ENCODE measurements around the gene G2E3. TPM values are rescaled to one million over a fixed set of nuclear protein-coding genes. Genes with fewer than 3 reads are reported as not detected.
"Not testable (repeated sequence)": the region's sequence is repeated elsewhere in the genome, so short reads cannot be mapped to it uniquely, and the experiment has no call there.

The G2E3 gene
- 14.5 and 22.0 TPM in 2 replicates for total RNA-seq (2014; rRNA removed; shearing (Covaris generic); ENCODE audit: low replicate concordance)

GRCh38 chr14:30558675-30559555 lies at the start of gene G2E3:
Gene G2E3, plus strand, starts transcription at chr14:30559158. Its CDS starts 21,922 bp downstream, at chr14:30581080.
- H3K36me3 ChIP-seq = peaks cover 8% of the 10 kb centered on the region
- DNase-seq = peak; percentile 84
- H3K4me3 ChIP-seq = peak within 1 kb of the TSS; percentile 77
- H3K27me3 ChIP-seq = no peaks in the 10 kb centered on the region
- no peaks in the 10 kb centered on the region for H3K9me3 ChIP-seq

DNA sequence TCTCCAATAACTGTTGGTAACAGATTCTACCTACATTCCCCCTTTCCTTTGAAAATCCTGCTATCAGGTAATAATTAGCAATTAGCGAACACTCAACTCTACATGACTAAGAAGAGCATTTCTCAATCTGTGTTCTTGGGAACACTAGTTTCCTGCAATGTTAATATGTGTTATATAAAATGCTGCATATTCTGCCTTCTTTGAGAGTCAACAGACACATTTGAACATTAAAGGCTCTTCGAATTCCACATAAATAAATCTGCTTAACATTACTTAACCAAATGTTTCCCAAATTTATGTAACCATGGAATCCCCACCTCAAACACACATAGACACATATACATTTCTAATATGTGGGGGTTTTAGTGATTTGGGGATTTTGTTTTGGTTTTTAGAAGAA lies 41.2 kb upstream of the G2E3 start:
- Histone ChIP-seq H3K27me3 (no peaks in the 10 kb centered on the region), H3K9me3 (no peaks in the 10 kb centered on the region), H3K4me3 (no peak overlapping the region), H3K36me3 (no peaks in the 10 kb centered on the region)
- no peak for DNase-seq

- DNase-seq = no peak
- H3K9me3 ChIP-seq = no peaks in the 10 kb centered on the region
- no peaks in the 10 kb centered on the region for H3K36me3 ChIP-seq
- H3K4me3 ChIP-seq = no peak overlapping the region
- H3K27me3 ChIP-seq = no peaks in the 10 kb centered on the region
These were observed 39.9 kb upstream of the G2E3 start for GRCh38 chr14:30518867-30519560.

DNA sequence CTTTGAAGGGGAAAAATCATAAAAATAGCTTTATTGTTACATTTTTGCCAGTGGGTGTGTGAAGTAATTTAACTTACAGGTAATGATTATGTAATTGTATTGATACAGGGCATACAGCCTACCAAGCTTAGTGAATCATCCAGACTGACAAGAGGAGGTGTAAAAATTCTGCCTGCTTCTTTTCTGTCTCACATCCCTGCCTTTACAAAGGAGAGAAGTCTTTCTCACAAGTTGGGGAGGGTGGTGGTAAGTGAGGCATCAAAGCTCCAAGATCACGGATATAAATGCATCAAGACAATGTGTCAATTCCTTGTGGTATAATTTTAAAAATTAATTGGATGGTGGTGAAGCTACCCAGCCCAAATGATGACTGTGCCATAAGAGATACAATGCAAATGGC lies 39.0 kb upstream of the G2E3 start:
- Histone ChIP-seq H3K9me3 (no peaks in the 10 kb centered on the region), H3K4me3 (no peak overlapping the region), H3K36me3 (no peaks in the 10 kb centered on the region), H3K27me3 (no peaks in the 10 kb centered on the region)
- DNase-seq = no peak

DNA sequence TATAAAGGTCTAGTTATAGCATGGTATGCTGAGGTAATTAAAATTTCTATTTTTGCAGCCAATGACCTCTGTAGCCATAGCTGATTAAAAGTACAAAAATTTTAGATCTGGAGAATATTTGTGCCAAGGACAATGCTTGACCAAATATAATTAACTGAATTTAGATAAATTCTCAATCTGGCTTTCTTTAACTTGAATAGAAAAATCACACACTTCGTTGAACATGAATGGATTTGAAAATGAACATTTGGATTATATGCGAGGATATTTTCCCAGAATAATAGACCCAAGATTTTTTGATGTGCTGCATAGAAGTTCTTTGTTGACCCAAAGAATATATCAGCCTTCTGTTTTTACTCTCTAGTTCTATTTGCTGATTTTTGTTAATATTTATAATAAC lies 38.4 kb upstream of the G2E3 start:
- Histone ChIP-seq H3K27me3 (no peaks in the 10 kb centered on the region), H3K9me3 (no peaks in the 10 kb centered on the region), H3K36me3 (no peaks in the 10 kb centered on the region), H3K4me3 (no peak overlapping the region)
- DNase-seq = no peak

- no peak overlapping the region for H3K4me3 ChIP-seq
- no peaks in the 10 kb centered on the region for H3K36me3 ChIP-seq
- H3K27me3 ChIP-seq = no peaks in the 10 kb centered on the region
- no peak for DNase-seq
- no peaks in the 10 kb centered on the region for H3K9me3 ChIP-seq
These were observed 36.8 kb upstream of the G2E3 start for GRCh38 chr14:30521899-30522736.

DNA sequence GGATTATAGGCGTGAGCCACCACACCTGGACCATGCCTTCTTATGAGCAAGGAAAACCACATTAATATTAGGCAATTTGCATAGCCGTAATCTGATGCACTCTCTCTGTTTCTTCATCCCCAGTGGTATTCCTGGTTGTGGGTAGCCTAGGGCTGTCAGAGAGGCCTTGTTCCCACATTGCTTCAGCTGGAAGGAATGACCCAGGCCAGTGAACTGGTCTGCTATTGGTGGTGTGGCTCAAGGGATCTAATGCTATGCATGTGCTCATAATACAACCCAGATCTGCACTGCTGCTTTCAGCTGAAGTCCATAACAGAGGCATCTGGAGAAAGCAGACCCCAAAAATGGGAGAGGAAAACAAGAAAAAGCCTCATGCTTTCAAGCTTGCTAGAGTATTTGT lies 33.1 kb upstream of the G2E3 start:
- Histone ChIP-seq H3K36me3 (no peaks in the 10 kb centered on the region), H3K9me3 (no peaks in the 10 kb centered on the region), H3K4me3 (no peak overlapping the region), H3K27me3 (no peaks in the 10 kb centered on the region)
- no peak for DNase-seq

DNA sequence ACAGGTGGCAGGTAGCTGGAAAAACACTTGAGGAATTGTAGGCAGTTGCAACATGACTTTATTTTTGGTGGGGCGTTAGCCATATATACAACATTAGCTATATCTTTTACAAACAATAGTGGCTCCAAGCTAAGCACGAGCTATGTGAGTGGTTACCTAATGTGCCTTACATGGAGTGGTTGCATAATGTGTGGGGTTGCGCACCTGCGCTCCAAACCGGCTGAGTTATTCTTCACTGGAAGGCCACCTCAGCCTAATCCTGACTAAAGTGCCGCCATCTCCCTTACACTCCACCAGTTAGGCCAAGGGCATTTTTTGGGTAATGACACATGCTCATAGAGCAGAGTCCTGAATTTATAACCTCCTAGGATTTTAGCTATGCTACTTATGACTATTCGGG lies 31.8 kb upstream of the G2E3 start:
- no peak overlapping the region for H3K4me3 ChIP-seq
- no peak for DNase-seq
- no peaks in the 10 kb centered on the region for H3K27me3 ChIP-seq
- H3K9me3 ChIP-seq = no peaks in the 10 kb centered on the region
- no peaks in the 10 kb centered on the region for H3K36me3 ChIP-seq

DNA sequence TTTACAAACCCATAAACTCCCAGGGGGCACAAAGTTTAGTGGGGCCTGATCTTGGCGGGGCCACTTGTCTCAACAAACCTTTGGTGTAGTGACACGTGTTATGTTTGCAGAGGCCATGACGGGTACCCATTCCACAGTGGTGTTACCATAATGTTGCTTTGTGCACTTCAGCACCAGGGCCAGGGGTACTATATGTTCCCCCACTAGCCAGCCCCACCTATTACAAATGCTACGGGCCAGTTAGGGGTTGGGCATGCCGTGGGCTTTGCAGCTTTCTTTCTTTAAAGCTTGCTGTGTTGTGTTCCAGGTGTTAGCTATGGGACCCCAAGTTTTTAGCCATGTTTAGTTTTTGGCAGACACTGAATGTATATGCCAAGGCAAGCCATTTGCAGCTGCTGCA lies 30.8 kb upstream of the G2E3 start:
- no peaks in the 10 kb centered on the region for H3K9me3 ChIP-seq
- DNase-seq = no peak

GRCh38 chr14:30528778-30529642 lies 29.9 kb upstream of the G2E3 start:
- no peak overlapping the region for H3K4me3 ChIP-seq
- H3K9me3 ChIP-seq = no peaks in the 10 kb centered on the region
- DNase-seq = no peak
- H3K36me3 ChIP-seq = no peaks in the 10 kb centered on the region
- H3K27me3 ChIP-seq = no peaks in the 10 kb centered on the region

More for the DNA sequence above, 30.8 kb upstream of the G2E3 start:
- no peaks in the 10 kb centered on the region for H3K36me3 ChIP-seq
- H3K27me3 ChIP-seq = no peaks in the 10 kb centered on the region
- no peak overlapping the region for H3K4me3 ChIP-seq

- DNase-seq = no peak
- no peaks in the 10 kb centered on the region for H3K36me3 ChIP-seq
- H3K4me3 ChIP-seq = no peak overlapping the region
- H3K9me3 ChIP-seq = no peaks in the 10 kb centered on the region
- no peaks in the 10 kb centered on the region for H3K27me3 ChIP-seq
These were observed 26.7 kb upstream of the G2E3 start for GRCh38 chr14:30532264-30532663.

DNA sequence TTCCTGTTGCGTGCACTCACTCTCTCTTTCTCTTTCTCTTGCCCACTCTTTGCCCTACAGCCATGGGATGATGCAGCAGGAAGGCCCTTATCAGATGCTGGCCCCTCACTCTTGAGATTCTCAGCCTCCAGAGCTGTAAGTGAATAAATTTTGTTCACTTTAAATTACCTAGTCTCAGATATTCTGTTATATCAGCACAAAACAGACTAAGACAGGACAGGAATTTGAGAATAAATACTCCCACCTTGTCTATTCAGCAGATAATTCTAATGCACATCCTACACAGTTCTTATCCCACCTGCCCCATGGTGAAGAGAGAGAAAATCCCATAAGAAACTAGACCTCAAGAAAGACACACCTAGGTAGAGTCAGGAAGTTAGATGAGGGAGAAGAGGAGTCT lies 25.8 kb upstream of the G2E3 start:
- H3K36me3 ChIP-seq = no peaks in the 10 kb centered on the region
- H3K27me3 ChIP-seq = no peaks in the 10 kb centered on the region
- H3K9me3 ChIP-seq = no peaks in the 10 kb centered on the region
- DNase-seq = no peak
- no peak overlapping the region for H3K4me3 ChIP-seq

- Histone ChIP-seq H3K27me3 (no peaks in the 10 kb centered on the region), H3K4me3 (no peak overlapping the region), H3K36me3 (no peaks in the 10 kb centered on the region), H3K9me3 (no peaks in the 10 kb centered on the region)
- no peak for DNase-seq
These were observed 17.6 kb upstream of the G2E3 start for GRCh38 chr14:30541318-30541717.

DNA sequence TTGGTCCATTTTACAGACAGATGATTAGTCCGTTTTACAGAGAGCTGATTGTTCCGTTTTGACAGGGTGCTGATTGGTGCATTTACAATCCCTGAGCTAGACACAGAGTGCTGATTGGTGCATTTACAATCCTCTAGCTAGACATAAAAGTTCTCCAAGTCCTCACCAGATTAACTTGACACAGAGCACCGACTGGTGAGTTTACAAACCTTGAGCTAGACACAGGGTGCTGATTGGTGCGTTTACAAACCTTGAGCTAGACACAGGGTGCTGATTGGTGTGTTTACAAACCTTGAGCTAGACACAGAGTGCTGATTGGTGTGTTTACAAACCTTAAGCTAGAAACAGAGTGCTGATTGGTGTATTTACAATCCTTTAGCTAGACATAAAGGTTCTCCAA lies 12.2 kb upstream of the G2E3 start:
- not testable (repeated sequence) for H3K27me3 ChIP-seq

DNA sequence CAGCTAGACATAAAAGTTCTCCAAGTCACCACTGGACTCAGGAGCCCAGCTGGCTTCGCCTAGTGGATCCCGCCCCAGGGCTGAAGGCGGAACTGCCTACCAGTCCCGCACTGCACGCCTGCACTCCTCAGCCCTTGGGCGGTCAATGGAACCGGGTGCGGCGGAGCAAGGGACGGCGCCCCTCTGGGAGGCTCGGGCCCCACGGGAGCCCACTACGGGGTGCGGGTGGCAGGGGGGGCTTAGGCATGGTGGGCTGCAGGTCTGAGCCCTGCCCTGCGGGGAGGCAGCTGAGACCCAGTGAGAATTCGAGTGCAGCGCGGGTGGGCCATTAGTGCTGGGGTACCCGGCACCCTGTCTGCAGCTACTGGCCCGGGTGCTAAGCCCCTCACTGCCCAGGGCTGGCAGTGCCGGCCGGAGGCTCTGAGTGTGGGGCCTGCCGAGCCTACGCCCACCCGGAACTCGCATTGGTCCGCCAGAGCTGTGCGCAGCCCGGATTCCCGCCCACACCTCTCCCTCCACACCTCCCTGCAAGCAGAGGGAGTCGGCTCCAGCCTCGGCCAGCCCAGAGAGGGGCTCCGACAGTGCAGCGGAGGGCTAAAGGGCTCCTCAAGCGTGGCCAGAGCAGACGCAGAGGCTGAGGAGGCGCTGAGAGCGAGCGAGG lies 11.4 kb upstream of the G2E3 start:
- DNase-seq = no peak
- H3K4me3 ChIP-seq = no peak overlapping the region
- H3K36me3 ChIP-seq = no peaks in the 10 kb centered on the region
- no peaks in the 10 kb centered on the region for H3K9me3 ChIP-seq
- no peaks in the 10 kb centered on the region for H3K27me3 ChIP-seq

More for the DNA sequence above, 12.2 kb upstream of the G2E3 start:
- not testable (repeated sequence) for H3K4me3 ChIP-seq, DNase-seq, H3K36me3 ChIP-seq, H3K9me3 ChIP-seq

DNA sequence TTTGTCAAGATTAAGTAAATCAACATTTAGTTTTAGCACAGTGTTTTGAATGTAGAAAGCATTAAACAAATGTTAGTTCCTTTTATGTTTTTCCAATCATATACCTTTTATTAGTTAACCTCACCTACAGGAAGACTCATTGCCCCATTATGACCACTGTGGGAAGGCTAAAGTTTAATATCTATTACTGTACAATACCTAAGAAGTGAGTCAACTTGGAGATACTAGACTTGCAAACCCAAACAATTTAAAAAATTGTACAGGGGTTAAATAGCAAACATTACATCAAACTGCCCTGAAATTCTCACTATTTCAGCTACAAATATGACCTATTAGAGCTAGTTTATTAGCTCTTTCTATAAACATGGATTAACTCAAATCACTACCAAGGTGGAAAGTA lies 8.6 kb upstream of the G2E3 start:
- H3K27me3 ChIP-seq = no peaks in the 10 kb centered on the region
- no peak for DNase-seq
- H3K36me3 ChIP-seq = no peaks in the 10 kb centered on the region
- H3K9me3 ChIP-seq = no peaks in the 10 kb centered on the region
- no peak overlapping the region for H3K4me3 ChIP-seq

Data from MG63 (cell line).